SK-N-SH (cell line): ENCODE measurements around the gene CDK10. TPM values are rescaled to one million over a fixed set of nuclear protein-coding genes. Genes with fewer than 3 reads are reported as not detected.

Experiments
- CTCF ChIA-PET: fragments of 300-600, 350-600 bp; formaldehyde crosslinking; extraction: SDS; loops from one replicate; lab custom pipeline; 2021; lab: Yijun Ruan, JAX
- POLR2A ChIA-PET: fragments of 350-600 bp; sonication (Branson Sonifier 250); formaldehyde crosslinking; extraction: SDS; loops from one replicate; lab custom pipeline; 2020; ENCODE audit warnings: antibody characterized with exemption, inconsistent platforms; lab: Yijun Ruan, JAX
- DNase-seq: peaks from one replicate; pipeline ENCODE4 v3.0.0; 2012
- H2AFZ ChIP-seq: fragments of 200-600 bp; sonication (generic); 2 replicates; pipeline ENCODE4 v1.8.1; 2016; ENCODE audit warnings: antibody characterized with exemption, mild to moderate bottlenecking, low read depth
- H3F3A ChIP-seq: fragments of 200-600 bp; sonication (generic); replicated peaks from 2 replicates; pipeline ENCODE3; 2016; ENCODE audit warnings: antibody characterized with exemption, mild to moderate bottlenecking; ENCODE audit not compliant: insufficient read depth
- H3K27ac ChIP-seq, 2 experiments: fragments of 200-500 bp in 1 of 2; fragments of 200-600 bp in 1 of 2; sonication (Bioruptor generic) in 1 of 2; sonication (generic), shearing (Covaris generic) in 1 of 2; 2 replicates each; pipeline versions ENCODE4 v1.5.1 to v1.6.1; 2014 to 2016; ENCODE audit warnings: low read depth in 2 of 2, inconsistent platforms in 1 of 2, low read length in 1 of 2, mild to moderate bottlenecking in 1 of 2, mixed read lengths in 1 of 2
- H3K27me3 ChIP-seq: fragments of 200-600 bp; sonication (generic), shearing (Covaris generic); 2 replicates; pipeline ENCODE4 v1.6.1; 2016; ENCODE audit warnings: mixed run types; ENCODE audit not compliant: insufficient read depth
- H3K36me3 ChIP-seq, 2 experiments: fragments of 200-500 bp in 1 of 2; fragments of 200-600 bp in 1 of 2; sonication (Bioruptor generic) in 1 of 2; sonication (generic) in 1 of 2; replicated peaks in 1 of 2; 2 replicates each; pipeline versions ENCODE3 to v1.5.1; 2014 to 2016; ENCODE audit warnings: low read length in 1 of 2, mild to moderate bottlenecking in 1 of 2; ENCODE audit not compliant: insufficient read depth in 2 of 2, control insufficient read depth in 1 of 2
- H3K4me1 ChIP-seq, 2 experiments: fragments of 200-500 bp in 1 of 2; fragments of 200-600 bp in 1 of 2; sonication (Bioruptor generic) in 1 of 2; sonication (generic), shearing (Covaris generic) in 1 of 2; 2 replicates each; pipeline versions ENCODE4 v1.5.1 to v1.6.1; 2014 to 2016; ENCODE audit warnings: low read depth in 1 of 2, low read length in 1 of 2, mixed run types in 1 of 2; ENCODE audit not compliant: insufficient read depth in 2 of 2, control insufficient read depth in 1 of 2
- H3K4me2 ChIP-seq: fragments of 200-600 bp; sonication (generic), shearing (Covaris generic); 2 replicates; pipeline ENCODE4 v1.6.1; 2017; ENCODE audit warnings: mixed run types
- H3K4me3 ChIP-seq, 2 experiments: fragments of 200-500 bp in 1 of 2; fragments of 200-600 bp in 1 of 2; sonication (Bioruptor generic) in 1 of 2; sonication (generic), shearing (Covaris generic) in 1 of 2; 2 replicates each; pipeline versions ENCODE4 v1.5.1 to v1.8.1; 2014 to 2016; ENCODE audit warnings: low read depth in 2 of 2, inconsistent platforms in 1 of 2, low read length in 1 of 2, mild to moderate bottlenecking in 1 of 2, mixed read lengths in 1 of 2, moderate library complexity in 1 of 2
- H3K79me2 ChIP-seq: fragments of 200-600 bp; sonication (generic); 2 replicates; pipeline ENCODE4 v1.8.1; 2017; ENCODE audit warnings: mild to moderate bottlenecking; ENCODE audit not compliant: insufficient read depth
- H3K9ac ChIP-seq: fragments of 200-600 bp; sonication (generic); 2 replicates; pipeline ENCODE4 v1.6.1; 2017; ENCODE audit warnings: mixed run types
- H3K9me2 ChIP-seq: fragments of 200-600 bp; sonication (generic); 2 replicates; pipeline ENCODE4 v1.6.1; 2017; ENCODE audit warnings: mixed run types
- H3K9me3 ChIP-seq: fragments of 200-600 bp; sonication (generic); 2 replicates; pipeline ENCODE4 v1.6.1; 2017; ENCODE audit warnings: mixed run types, mild to moderate bottlenecking, moderate library complexity
- H4K20me1 ChIP-seq: fragments of 200-600 bp; sonication (generic); 2 replicates; pipeline ENCODE4 v1.6.1; 2017; ENCODE audit warnings: mild to moderate bottlenecking, mixed run types; ENCODE audit not compliant: insufficient read depth
- CHD2 ChIP-seq: fragments of 150-350 bp; IDR thresholded peaks from 2 replicates; pipeline ENCODE4 v1.6.1; 2018; ENCODE audit warnings: low read length; ENCODE audit not compliant: partially characterized antibody
- CTCF ChIP-seq: fragments of 200-600 bp; sonication (generic); IDR thresholded peaks from 2 replicates; pipeline ENCODE4 v1.6.1; 2017; ENCODE audit warnings: antibody characterized with exemption, mild to moderate bottlenecking, moderate library complexity
- ELF1 ChIP-seq: IDR thresholded peaks from 2 replicates; pipeline ENCODE4 v1.4.0; 2012
- EP300 ChIP-seq, 2 experiments: IDR thresholded peaks; 2 replicates each; pipeline versions ENCODE4 v1.4.0 to v1.6.1; 2012; ENCODE audit warnings: borderline replicate concordance in 1 of 2, low read depth in 1 of 2, low read length in 1 of 2
- FOSL2 ChIP-seq: IDR thresholded peaks from 2 replicates; pipeline ENCODE4 v1.4.0; 2012; ENCODE audit warnings: low read depth, mild to moderate bottlenecking, moderate library complexity, borderline replicate concordance
- FOXJ3 ChIP-seq: sonication (generic); formaldehyde crosslinking; IDR thresholded peaks from 2 replicates; pipeline ENCODE4 v1.5.1; 2020; ENCODE audit warnings: mild to moderate bottlenecking, missing genetic modification reagents
- GATA2 ChIP-seq: sonication (generic); formaldehyde crosslinking; IDR thresholded peaks from 2 replicates; pipeline ENCODE4 v1.5.0; 2020; ENCODE audit warnings: mild to moderate bottlenecking, missing genetic modification reagents
- IRF3 ChIP-seq: fragments of 150-350 bp; IDR thresholded peaks from 2 replicates; pipeline ENCODE4 v1.6.1; 2016; ENCODE audit warnings: mild to moderate bottlenecking, low read depth, low read length
- JUND ChIP-seq: IDR thresholded peaks from 2 replicates; pipeline ENCODE4 v1.4.0; 2012
- MEF2A ChIP-seq: IDR thresholded peaks from 2 replicates; pipeline ENCODE4 v1.4.0; 2012; ENCODE audit warnings: low read depth, borderline replicate concordance
- NFIC ChIP-seq: IDR thresholded peaks from 2 replicates; pipeline ENCODE4 v1.4.0; 2012; ENCODE audit warnings: borderline replicate concordance
- NRF1 ChIP-seq: IDR thresholded peaks from 2 replicates; pipeline ENCODE4 v1.6.1; 2012; ENCODE audit warnings: low read depth, mild to moderate bottlenecking, low read length
- PBX3 ChIP-seq: IDR thresholded peaks from 2 replicates; pipeline ENCODE4; 2012
- POLR2AphosphoS5 ChIP-seq: IDR thresholded peaks from 2 replicates; pipeline ENCODE4 v1.6.1; 2012; ENCODE audit warnings: low read depth, low read length
- RAD21 ChIP-seq: IDR thresholded peaks from 2 replicates; pipeline ENCODE4 v1.6.1; 2012; ENCODE audit warnings: mild to moderate bottlenecking, low read length
- RXRA ChIP-seq: IDR thresholded peaks from 2 replicates; pipeline ENCODE4 v1.4.0; 2012; ENCODE audit warnings: low read depth, mild to moderate bottlenecking, borderline replicate concordance
- SMC3 ChIP-seq: IDR thresholded peaks from 2 replicates; pipeline ENCODE4 v1.6.1; 2012; ENCODE audit warnings: low read depth, low read length, improper control_type of control experiment
- TAF1 ChIP-seq: IDR thresholded peaks from 2 replicates; pipeline ENCODE4 v1.6.1; 2012; ENCODE audit warnings: low read depth, mild to moderate bottlenecking, low read length, moderate library complexity, borderline replicate concordance
- TCF12 ChIP-seq: IDR thresholded peaks from 2 replicates; pipeline ENCODE4 v1.4.0; 2012
- USF1 ChIP-seq: IDR thresholded peaks from 2 replicates; pipeline ENCODE4 v1.4.0; 2012; ENCODE audit warnings: low read depth, borderline replicate concordance
- USF2 ChIP-seq: fragments of 150-350 bp; IDR thresholded peaks from 2 replicates; pipeline ENCODE4 v1.6.1; 2017; ENCODE audit warnings: antibody characterized with exemption, low read length, low read depth, borderline replicate concordance
- YY1 ChIP-seq: IDR thresholded peaks from 2 replicates; pipeline ENCODE4 v1.4.0; 2012; ENCODE audit warnings: low read depth, mild to moderate bottlenecking
- WGBS: methylation state at CpG from one replicate; pipeline ENCODE4 v1.1.6; 2017; ENCODE audit warnings: low lambda C conversion rate; 5-methylcytosine and 5-hydroxymethylcytosine counted together
- polyA plus RNA-seq, 3 experiments: library from polyadenylated mRNA; depleted of rRNA; stranded (reverse); fragments of >200 nt; gene quantifications; 2 replicates each; pipeline ENCODE4 v1.2.3, GENCODE V29; 2012

The CDK10 gene
- polyA plus RNA-seq, 1 of the 3 experiments (the other 2 are of a cell fraction): 84.7 TPM

- TF ChIP-seq JUND (no peak), IRF3 (no peak), TAF1 (no peak), PBX3 (no peak), USF1 (no peak), TCF12 (no peak), MEF2A (no peak), FOXJ3 (CRISPR knock-in tag) (no peak)
- TF ChIP-seq, all 33 proteins: peak for 5
These were observed 25.2 kb downstream of the CDK10 start (continued) for GRCh38 chr16:89711601-89712273.

GRCh38 chr16:89712274-89712781 lies 25.8 kb downstream of the CDK10 start:
- TF ChIP-seq JUND (no peak), SMC3 (no peak), CHD2 (no peak), FOSL2 (no peak), NFIC (no peak), POLR2AphosphoS5 (no peak), TCF12 (no peak), RXRA (no peak), FOXJ3 (CRISPR knock-in tag) (no peak), NRF1 (no peak), CTCF (no peak), EP300 (IDR thresholded peaks at IDR 0.05; ENCODE audit: borderline replicate concordance in 1 of 2, low read depth in 1 of 2, low read length in 1 of 2) (no peak), ELF1 (no peak), USF1 (no peak), USF2 (no peak), GATA2 (CRISPR knock-in tag) (no peak), RAD21 (no peak), YY1 (no peak)
- Histone ChIP-seq H3K27me3 (no peaks in the 10 kb centered on the region), H3K9me3 (no peaks in the 10 kb centered on the region), H3K4me2 (peak overlapping the region; percentile 90), H3K27ac (peak overlapping the region; percentile 12 to 51; a peak in 2 of 4 replicates), H2AFZ (no peak overlapping the region), H3K36me3 (peaks cover 0 to 4% of the 10 kb centered on the region in 2 experiments), H3K4me3 (peak overlapping the region; percentile 67 to 69), H3F3A (peaks cover 6% of the 10 kb centered on the region), H4K20me1 (no peaks in the 10 kb centered on the region), H3K9ac (peak overlapping the region; percentile 75), H3K79me2 (peaks cover 20% of the 10 kb centered on the region), H3K4me1 (no peaks in the 10 kb centered on the region; a peak in 1 of 4 replicates), H3K9me2 (no peaks in the 10 kb centered on the region)
- ChIA-PET POLR2A (interaction anchor here (0.7 to 2.3 kb wide), 4 partner anchors 9 to 161 kb away, joined by 3 to 7 read pairs (median 6); partner anchors contain the start of gene TCF25), CTCF (interaction anchor here (4.6 kb wide), 1 partner anchor 12 kb away, joined by 28 read pairs; the partner anchor contains the start of gene SPATA2L)
- peak; percentile 58 for DNase-seq
- 10% methylated on average over 12 of the region's 22 CpGs for WGBS
